Spleen (tissue), 11 donors: ENCODE measurements around the gene SLC45A3. TPM values are rescaled to one million over a fixed set of nuclear protein-coding genes. Genes with fewer than 3 reads are reported as not detected.
A peak's percentile ranks its signal among the peaks of the same experiment; 100 is the strongest.

Source experiments
- DNase-seq: peaks from one replicate; pipeline ENCODE4 v3.0.0-alpha.2; 2020
- H3K27ac ChIP-seq, 8 donors: fragments of 200-600 bp; sonication (generic) in 7 of 8; 1 replicate in 4 of 8; 2 replicates in 4 of 8; pipeline versions ENCODE4 v1.5.0 to v1.8.0; 2016 to 2021; ENCODE audit warnings: inconsistent platforms in 4 of 8, mild to moderate bottlenecking in 4 of 8, moderate library complexity in 1 of 8
- H3K27me3 ChIP-seq, 7 donors: fragments of 200-600 bp; sonication (generic) in 6 of 7; replicated peaks in 1 of 7; 1 replicate in 4 of 7; 2 replicates in 3 of 7; pipeline versions ENCODE4 v1.5.0 to v1.8.0; 2016 to 2021; ENCODE audit warnings: inconsistent platforms in 3 of 7, mild to moderate bottlenecking in 1 of 7
- H3K36me3 ChIP-seq, 6 donors: fragments of 200-600 bp; sonication (generic) in 5 of 6; 1 replicate in 4 of 6; 2 replicates in 2 of 6; pipeline versions ENCODE4 v1.5.0 to v1.8.0; 2016 to 2021; ENCODE audit warnings: inconsistent platforms in 2 of 6
- H3K4me1 ChIP-seq, 6 donors: fragments of 200-600 bp; sonication (generic) in 5 of 6; 1 replicate in 3 of 6; 2 replicates in 3 of 6; pipeline versions ENCODE4 v1.5.0 to v1.8.0; 2016 to 2021; ENCODE audit warnings: inconsistent platforms in 3 of 6
- H3K4me3 ChIP-seq, 8 donors: fragments of 200-600 bp; sonication (generic) in 7 of 8; 1 replicate in 4 of 8; 2 replicates in 4 of 8; pipeline versions ENCODE4 v1.5.0 to v1.8.0; 2016 to 2021; ENCODE audit warnings: inconsistent platforms in 4 of 8, mild to moderate bottlenecking in 4 of 8, moderate library complexity in 2 of 8
- H3K9me3 ChIP-seq, 8 donors: fragments of 200-600 bp; sonication (generic) in 7 of 8; 1 replicate in 4 of 8; 2 replicates in 4 of 8; pipeline versions ENCODE4 v1.5.0 to v1.8.0; 2016 to 2021; ENCODE audit warnings: inconsistent platforms in 4 of 8
- POLR2A ChIP-seq, 3 donors: fragments of 450-650 bp; IDR thresholded peaks; one replicate each; pipeline ENCODE4 v1.5.1; 2017; ENCODE audit warnings: antibody characterized with exemption in 3 of 3, mild to moderate bottlenecking in 1 of 3
- POLR2AphosphoS5 ChIP-seq, 3 donors: sonication (generic); formaldehyde crosslinking; IDR thresholded peaks; one replicate each; pipeline ENCODE4 v1.5.1; 2017; ENCODE audit warnings: antibody characterized with exemption in 3 of 3
- WGBS, 5 donors: extraction: QIAGEN DNeasy Blood & Tissue Kit in 3 of 5; methylation state at CpG; one replicate each; pipeline versions ENCODE4 v1.1.5 to v1.1.7; 2013 to 2018; 5-methylcytosine and 5-hydroxymethylcytosine counted together
- intact Hi-C: fragments of 100-400 bp; cut with DNase I; formaldehyde crosslinking; loops from one replicate; pipeline ENCODE4 v1.15.0; 2023; ENCODE audit warnings: low total_unique reads
- polyA plus RNA-seq, 3 donors: library from polyadenylated mRNA; stranded (reverse); fragments of 200-250 nt; gene quantifications; one replicate each; pipeline ENCODE4 v1.2.1, GENCODE V29; 2013
- total RNA-seq, 7 donors: library from RNA; depleted of rRNA in 3 of 7; stranded (reverse); fragments of >200 nt in 3 of 7; fragmentation: NEBNext Ultra II Directional in 4 of 7; extraction: Animal tissue kit (Norgen Biotek cat#: 25700) in 4 of 7; gene quantifications; one replicate each; pipeline versions ENCODE4 v1.1.0 to v1.2.1, GENCODE V29; 2016 to 2021
- TF ChIP-seq, protein P1 (sequence below), 11 experiments: fragments of 200-600 bp in 7 of 11; fragments of 450-650 bp in 4 of 11; sonication (generic) in 4 of 11; IDR thresholded peaks in 8 of 11; conservative IDR thresholded peaks in 3 of 11; 1 replicate in 7 of 11; 2 replicates in 4 of 11; pipeline versions ENCODE4 v1.4.0 to v1.8.0; 2016 to 2021; ENCODE audit warnings: antibody characterized with exemption in 11 of 11, inconsistent platforms in 4 of 11, mild to moderate bottlenecking in 1 of 11
- donor health status: healthy with polysubstance abuse.
- donor health status: DM: no; HTN: no; CAD: no; lungs with moderate emphysema.
- donor health status: DM: no; HTN: no; CAD: no.
- donor health status: Bipolar disorder and iron deficiency.
- donor health status: healthy.
- donor health status: DM: no; HTN: no; CAD: no.
- donor health status: DM: yes; HTN: yes; CAD: no.

SLC45A3 gene
- total and polyA plus RNA-seq, 10 donors: 16.8 to 43.7 (median 31.5) TPM

- no peak for DNase-seq
- Histone ChIP-seq H3K9me3 (no peaks in the 10 kb centered on the region), H3K27ac (no peak overlapping the region), H3K27me3 (peaks cover 0 to 7% (median 0%) of the 10 kb centered on the region in 7 donors), H3K36me3 (peaks cover 0 to 20% (median 0%) of the 10 kb centered on the region in 6 donors), H3K4me1 (peaks cover 2 to 35% (median 17%) of the 10 kb centered on the region in 6 donors), H3K4me3 (no peak overlapping the region)
- WGBS, 5 donors: 93 to 98% (median 95%) methylated on average over 4 of the region's 4 CpGs
- intact Hi-C loops: no loop called here
- no peak for TF ChIP-seq POLR2A (IDR thresholded peaks at IDR 0.05)
- TF ChIP-seq POLR2AphosphoS5 (IDR thresholded peaks at IDR 0.05): no peak
- TF ChIP-seq, protein P1, sequence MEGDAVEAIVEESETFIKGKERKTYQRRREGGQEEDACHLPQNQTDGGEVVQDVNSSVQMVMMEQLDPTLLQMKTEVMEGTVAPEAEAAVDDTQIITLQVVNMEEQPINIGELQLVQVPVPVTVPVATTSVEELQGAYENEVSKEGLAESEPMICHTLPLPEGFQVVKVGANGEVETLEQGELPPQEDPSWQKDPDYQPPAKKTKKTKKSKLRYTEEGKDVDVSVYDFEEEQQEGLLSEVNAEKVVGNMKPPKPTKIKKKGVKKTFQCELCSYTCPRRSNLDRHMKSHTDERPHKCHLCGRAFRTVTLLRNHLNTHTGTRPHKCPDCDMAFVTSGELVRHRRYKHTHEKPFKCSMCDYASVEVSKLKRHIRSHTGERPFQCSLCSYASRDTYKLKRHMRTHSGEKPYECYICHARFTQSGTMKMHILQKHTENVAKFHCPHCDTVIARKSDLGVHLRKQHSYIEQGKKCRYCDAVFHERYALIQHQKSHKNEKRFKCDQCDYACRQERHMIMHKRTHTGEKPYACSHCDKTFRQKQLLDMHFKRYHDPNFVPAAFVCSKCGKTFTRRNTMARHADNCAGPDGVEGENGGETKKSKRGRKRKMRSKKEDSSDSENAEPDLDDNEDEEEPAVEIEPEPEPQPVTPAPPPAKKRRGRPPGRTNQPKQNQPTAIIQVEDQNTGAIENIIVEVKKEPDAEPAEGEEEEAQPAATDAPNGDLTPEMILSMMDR (IDR thresholded peaks at IDR 0.05 in 8 of 11, conservative IDR thresholded peaks at IDR 0.05 in 3 of 11): no peak
Observed at GRCh38 chr1:205698921-205699320, 18.6 kb upstream of the SLC45A3 start.

DNA sequence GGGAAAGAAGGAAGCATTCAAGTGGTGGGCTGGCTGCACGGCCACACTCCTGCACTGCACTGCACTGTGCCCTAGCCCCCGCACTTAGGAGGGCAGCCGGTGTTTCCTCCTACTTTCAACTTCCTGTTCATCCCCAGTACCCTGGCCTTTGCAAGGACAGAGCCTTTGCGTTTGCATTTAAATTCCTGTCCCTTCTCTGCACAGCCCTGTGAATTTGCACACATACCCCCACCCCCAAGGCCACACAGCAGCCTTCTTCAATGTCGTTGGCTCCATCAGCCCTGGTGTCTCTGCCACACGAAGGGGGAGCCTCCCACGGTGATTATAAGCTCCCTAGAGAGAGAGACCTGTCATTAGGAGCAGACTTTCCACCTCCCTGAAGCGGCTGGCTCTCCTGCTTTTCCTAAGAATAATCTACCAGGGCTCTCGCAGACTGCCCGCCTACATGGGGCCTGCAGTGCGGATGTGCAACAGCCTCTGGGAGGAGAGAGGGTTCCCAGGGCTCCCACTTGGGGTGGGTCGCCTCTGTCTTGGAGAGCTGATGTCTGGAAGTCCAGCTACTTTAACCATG is 13.2 kb upstream of the SLC45A3 start:
- peak; percentile 68 for DNase-seq
- TF ChIP-seq POLR2AphosphoS5 (IDR thresholded peaks at IDR 0.05) (peak in 1 of 3 donors; percentile 43), POLR2A (IDR thresholded peaks at IDR 0.05) (no peak)
- TF ChIP-seq, protein P1 (IDR thresholded peaks at IDR 0.05 in 8 of 11, conservative IDR thresholded peaks at IDR 0.05 in 3 of 11): no peak
- Histone ChIP-seq H3K9me3 (no peaks in the 10 kb centered on the region), H3K36me3 (no peaks in the 10 kb centered on the region), H3K4me3 (no peak overlapping the region), H3K27me3 (peaks cover 0 to 10% (median 0%) of the 10 kb centered on the region in 7 donors), H3K27ac (peak overlapping the region in 2 of 8 donors; percentile 10 to 28), H3K4me1 (peaks cover 11 to 29% (median 14%) of the 10 kb centered on the region in 6 donors)
- WGBS, 5 donors: 20 to 38% (median 31%) methylated on average over 12 of the region's 12 CpGs
- intact Hi-C loops: no loop called here

DNA sequence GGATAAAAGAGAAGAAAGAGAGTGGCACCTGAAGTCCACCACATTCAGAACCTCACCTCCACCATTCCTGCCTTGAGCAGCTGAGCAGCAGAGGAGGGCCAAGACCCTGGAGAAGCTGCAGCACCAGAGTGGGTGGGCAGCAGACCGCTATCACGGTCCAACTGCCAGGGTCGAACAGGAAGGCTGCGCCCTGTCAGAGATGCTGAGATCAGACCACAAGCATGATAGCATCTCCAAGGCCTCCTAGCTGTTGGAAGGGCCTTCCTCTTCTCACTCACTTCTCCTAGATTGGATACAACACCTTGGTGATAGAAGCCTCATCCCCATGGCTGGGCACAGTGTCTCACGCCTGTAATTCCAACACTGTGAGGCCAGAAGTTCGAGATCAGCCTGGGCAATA is 12.1 kb upstream of the SLC45A3 start:
- Histone ChIP-seq H3K27ac (no peak overlapping the region), H3K9me3 (no peaks in the 10 kb centered on the region), H3K36me3 (no peaks in the 10 kb centered on the region), H3K4me3 (no peak overlapping the region), H3K4me1 (peaks cover 11 to 29% (median 14%) of the 10 kb centered on the region in 6 donors), H3K27me3 (peaks cover 0 to 10% (median 0%) of the 10 kb centered on the region in 7 donors)
- no peak for TF ChIP-seq POLR2AphosphoS5 (IDR thresholded peaks at IDR 0.05)
- TF ChIP-seq POLR2A (IDR thresholded peaks at IDR 0.05): no peak
- TF ChIP-seq, protein P1 (IDR thresholded peaks at IDR 0.05 in 8 of 11, conservative IDR thresholded peaks at IDR 0.05 in 3 of 11): no peak
- intact Hi-C loops: no loop called here
- 59 to 88% (median 72%) methylated on average over 2 to 6 of the region's 6 CpGs for WGBS, 5 donors
- peak; percentile 21 for DNase-seq

DNA sequence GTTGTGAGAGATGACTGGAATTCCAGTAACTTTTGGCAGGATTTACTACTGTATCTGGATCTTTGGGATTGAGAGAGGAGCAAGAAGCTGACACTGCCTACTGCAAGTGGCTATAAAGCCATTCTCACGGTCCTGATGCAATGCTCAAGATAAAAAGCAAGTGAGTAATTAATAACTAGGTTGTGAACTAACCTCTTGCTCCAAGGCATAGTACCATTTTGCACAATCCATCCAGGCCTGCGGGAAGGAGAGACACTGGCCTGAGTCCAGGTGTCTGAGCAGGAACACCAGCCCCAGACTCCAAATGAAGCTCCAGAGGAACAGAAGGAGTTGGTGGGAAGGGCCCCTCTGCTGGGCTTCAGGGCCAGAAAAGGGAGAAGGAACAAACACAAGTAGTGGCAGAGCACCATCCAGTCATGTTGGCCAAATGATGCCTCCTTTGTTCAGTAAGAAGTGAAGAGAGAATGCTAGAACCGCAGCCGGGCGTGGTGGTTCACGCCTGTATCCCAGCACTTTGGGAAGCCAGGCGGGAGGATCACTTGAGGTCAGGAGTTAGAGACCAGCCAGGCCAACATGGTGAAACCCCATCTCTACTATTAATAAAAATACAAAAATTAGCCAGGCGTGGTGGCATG is 9.9 kb upstream of the SLC45A3 start:
- intact Hi-C loops: no loop called here
- peak; percentile 22 for DNase-seq

More for the DNA sequence above, 9.9 kb upstream of the SLC45A3 start:
- peaks cover 0 to 3% (median 0%) of the 10 kb centered on the region in 7 donors for H3K27me3 ChIP-seq
- peaks cover 11 to 29% (median 14%) of the 10 kb centered on the region in 6 donors for H3K4me1 ChIP-seq
- 82 to 93% (median 90%) methylated on average over 8 of the region's 8 CpGs for WGBS, 5 donors
- H3K9me3 ChIP-seq: no peaks in the 10 kb centered on the region
- no peak overlapping the region for H3K27ac ChIP-seq
- no peaks in the 10 kb centered on the region for H3K36me3 ChIP-seq
- TF ChIP-seq, protein P1 (IDR thresholded peaks at IDR 0.05 in 8 of 11, conservative IDR thresholded peaks at IDR 0.05 in 3 of 11): no peak
- TF ChIP-seq POLR2AphosphoS5 (IDR thresholded peaks at IDR 0.05) (no peak), POLR2A (IDR thresholded peaks at IDR 0.05) (no peak)
- no peak overlapping the region for H3K4me3 ChIP-seq
